PFSK-1 (cell line): ENCODE measurements around the gene MAP2. TPM values are rescaled to one million over a fixed set of nuclear protein-coding genes. Genes with fewer than 3 reads are reported as not detected.

Source experiments
- FOXP2 ChIP-seq: optimal IDR thresholded peaks from 2 replicates; pipeline ENCODE3; 2011; ENCODE audit warnings: borderline replicate concordance, control low read depth, inconsistent platforms; ENCODE audit not compliant: insufficient read depth; ENCODE audit errors: extremely low read length, extremely low read depth
- POLR2AphosphoS5 ChIP-seq: IDR thresholded peaks from 2 replicates; pipeline ENCODE4 v1.6.1; 2012; ENCODE audit warnings: low read depth, mild to moderate bottlenecking, control low read depth, low read length, moderate library complexity
- REST ChIP-seq, 2 experiments: IDR thresholded peaks; 2 replicates each; pipeline versions ENCODE4 v1.6.1 to v1.8.0; 2011 to 2012; ENCODE audit warnings: low read depth in 2 of 2, low read length in 2 of 2, control low read depth in 1 of 2, inconsistent platforms in 1 of 2, mild to moderate bottlenecking in 1 of 2, moderate library complexity in 1 of 2; ENCODE audit not compliant: insufficient read depth in 1 of 2
- SIN3A ChIP-seq: IDR thresholded peaks from 2 replicates; pipeline ENCODE4 v1.6.1; 2012; ENCODE audit warnings: mild to moderate bottlenecking, low read length, moderate library complexity, borderline replicate concordance; ENCODE audit not compliant: insufficient read depth
- TAF1 ChIP-seq: IDR thresholded peaks from 2 replicates; pipeline ENCODE4 v1.6.1; 2012; ENCODE audit warnings: low read length, control low read depth, borderline replicate concordance; ENCODE audit not compliant: insufficient read depth
- polyA plus RNA-seq: library from polyadenylated mRNA; unstranded; fragments of >200 nt; gene quantifications from one replicate; pipeline ENCODE4 v1.2.1, GENCODE V29; 2012; ENCODE audit warnings: low read depth, missing spikeins; ENCODE audit not compliant: insufficient read length

The MAP2 gene
- polyA plus RNA-seq: 51.4 TPM

- TF ChIP-seq POLR2AphosphoS5 (0 out of 2 replicates have a peak, but pooled peaks have one; percentile 23), REST (IDR thresholded peaks at IDR 0.05; ENCODE audit: insufficient read depth in 1 of 2, low read depth in 2 of 2, low read length in 2 of 2) (no peak), FOXP2 (no peak), SIN3A (no peak), TAF1 (0 out of 2 replicates have a peak, but pooled peaks have one; percentile 23)
These were observed at the start of gene MAP2 for GRCh38 chr2:209423562-209424198. Gene MAP2 (plus strand): TSS chr2:209424047. CDS start chr2:209653171, 229,124 bp downstream.

GRCh38 chr2:209376686-209377085 is 47.2 kb upstream of the MAP2 start:
- no peak for TF ChIP-seq REST (IDR thresholded peaks at IDR 0.05; ENCODE audit: insufficient read depth in 1 of 2, low read depth in 2 of 2, low read length in 2 of 2)
- no peak for TF ChIP-seq SIN3A
- no peak for TF ChIP-seq TAF1
- TF ChIP-seq FOXP2: no peak
- no peak for TF ChIP-seq POLR2AphosphoS5

- no peak for TF ChIP-seq SIN3A
- TF ChIP-seq FOXP2: no peak
- no peak for TF ChIP-seq TAF1
- TF ChIP-seq REST (IDR thresholded peaks at IDR 0.05; ENCODE audit: insufficient read depth in 1 of 2, low read depth in 2 of 2, low read length in 2 of 2): no peak
- TF ChIP-seq POLR2AphosphoS5: no peak
These were observed 43.6 kb upstream of the MAP2 start for GRCh38 chr2:209380293-209380692.

GRCh38 chr2:209381091-209381490 is 42.8 kb upstream of the MAP2 start:
- TF ChIP-seq REST (IDR thresholded peaks at IDR 0.05; ENCODE audit: insufficient read depth in 1 of 2, low read depth in 2 of 2, low read length in 2 of 2): no peak
- TF ChIP-seq TAF1: no peak
- no peak for TF ChIP-seq SIN3A
- no peak for TF ChIP-seq FOXP2
- TF ChIP-seq POLR2AphosphoS5: no peak
